ENCODE measurements around the gene HOXA13. TPM values are rescaled to one million over a fixed set of nuclear protein-coding genes. Genes with fewer than 3 reads are reported as not detected.
A peak's percentile ranks its signal among the peaks of the same experiment; 100 is the strongest.

Gene HOXA13
- total RNA-seq, 3 donors from 2014 or later = 0.16 to 0.33 TPM; not detected in 1

GRCh38 chr7:27172823-27173510 is 26.9 kb downstream of the HOXA13 start:
- peak in 1 of 2 donors; percentile 59 for DNase-seq (ENCODE audit: low spot score in 2 of 2)
- Histone ChIP-seq H3K36me3 (no peaks in the 10 kb centered on the region), H3K9me3 (no peaks in the 10 kb centered on the region), H3K27me3 (peaks cover 3 to 75% of the 10 kb centered on the region in 2 donors), H3K27ac (peak overlapping the region; percentile 82 to 91), H3K4me3 (peak overlapping the region; percentile 62 to 91 (median 76)), H3K4me1 (no peaks in the 10 kb centered on the region)
- peak in 1 of 3 donors; percentile 30 for TF ChIP-seq POLR2AphosphoS5 (IDR thresholded peaks at IDR 0.05)
- no peak for TF ChIP-seq POLR2A (IDR thresholded peaks at IDR 0.05)
- intact Hi-C loops (cut with DNase I; ENCODE audit: low total_unique reads) = loop anchor here (10.0 kb wide), 1 partner anchor 1318 kb away; no protein-coding TSS in a partner anchor

GRCh38 chr7:27172315-27172774 is 27.5 kb downstream of the HOXA13 start:
- H3K27me3 ChIP-seq = peaks cover 3 to 75% of the 10 kb centered on the region in 2 donors
- H3K4me1 ChIP-seq = no peaks in the 10 kb centered on the region
- peak in 1 of 2 donors; percentile 45 for DNase-seq (ENCODE audit: low spot score in 2 of 2)
- H3K27ac ChIP-seq = peak overlapping the region; percentile 82 to 91
- H3K9me3 ChIP-seq = no peaks in the 10 kb centered on the region
- intact Hi-C loops (cut with DNase I; ENCODE audit: low total_unique reads) = loop anchor here (10.0 kb wide), 1 partner anchor 1318 kb away; no protein-coding TSS in a partner anchor
- peak overlapping the region; percentile 62 to 91 (median 76) for H3K4me3 ChIP-seq
- TF ChIP-seq POLR2A (IDR thresholded peaks at IDR 0.05) = no peak
- TF ChIP-seq POLR2AphosphoS5 (IDR thresholded peaks at IDR 0.05) = no peak
- no peak for TF ChIP-seq CTCF (IDR thresholded peaks at IDR 0.05)
- H3K36me3 ChIP-seq = no peaks in the 10 kb centered on the region

GRCh38 chr7:27171637-27172314 is 28.1 kb downstream of the HOXA13 start:
- peak overlapping the region; percentile 89 to 91 for H3K27ac ChIP-seq
- H3K36me3 ChIP-seq = no peaks in the 10 kb centered on the region
- no peaks in the 10 kb centered on the region for H3K9me3 ChIP-seq
- intact Hi-C loops (cut with DNase I; ENCODE audit: low total_unique reads) = loop anchor here (10.0 kb wide), 1 partner anchor 1317 kb away; no protein-coding TSS in a partner anchor
- H3K4me3 ChIP-seq = peak overlapping the region; percentile 62 to 91 (median 76)
- no peaks in the 10 kb centered on the region for H3K4me1 ChIP-seq
- peak in 1 of 3 donors; percentile 13 for TF ChIP-seq POLR2AphosphoS5 (IDR thresholded peaks at IDR 0.05)
- no peak for TF ChIP-seq CTCF (IDR thresholded peaks at IDR 0.05)
- H3K27me3 ChIP-seq = peaks cover 3 to 75% of the 10 kb centered on the region in 2 donors
- peak in 1 of 2 donors; percentile 38 for DNase-seq (ENCODE audit: low spot score in 2 of 2)

GRCh38 chr7:27171325-27171636 is 28.6 kb downstream of the HOXA13 start:
- no peaks in the 10 kb centered on the region for H3K4me1 ChIP-seq
- DNase-seq (ENCODE audit: low spot score in 2 of 2) = peak in 1 of 2 donors; percentile 41
- H3K9me3 ChIP-seq = no peaks in the 10 kb centered on the region
- no peak for TF ChIP-seq POLR2A (IDR thresholded peaks at IDR 0.05)
- TF ChIP-seq CTCF (IDR thresholded peaks at IDR 0.05) = no peak
- TF ChIP-seq POLR2AphosphoS5 (IDR thresholded peaks at IDR 0.05) = no peak
- intact Hi-C loops (cut with DNase I; ENCODE audit: low total_unique reads) = loop anchor here (10.0 kb wide), 1 partner anchor 1316 kb away; no protein-coding TSS in a partner anchor
- peaks cover 3 to 75% of the 10 kb centered on the region in 2 donors for H3K27me3 ChIP-seq
- peak overlapping the region in 1 of 2 donors; percentile 89 for H3K27ac ChIP-seq
- no peaks in the 10 kb centered on the region for H3K36me3 ChIP-seq
- H3K4me3 ChIP-seq = peak overlapping the region; percentile 62 to 91 (median 76)

- H3K4me1 ChIP-seq = no peaks in the 10 kb centered on the region
- peak overlapping the region; percentile 62 to 76 (median 63) for H3K4me3 ChIP-seq
- no peak for DNase-seq (ENCODE audit: low spot score in 2 of 2)
- H3K36me3 ChIP-seq = no peaks in the 10 kb centered on the region
- H3K9me3 ChIP-seq = no peaks in the 10 kb centered on the region
- intact Hi-C loops (cut with DNase I; ENCODE audit: low total_unique reads) = loop anchor here (10.0 kb wide), 1 partner anchor 1316 kb away; no protein-coding TSS in a partner anchor
- TF ChIP-seq POLR2A (IDR thresholded peaks at IDR 0.05) (no peak), POLR2AphosphoS5 (IDR thresholded peaks at IDR 0.05) (no peak), CTCF (IDR thresholded peaks at IDR 0.05) (no peak)
- H3K27me3 ChIP-seq = peaks cover 3 to 75% of the 10 kb centered on the region in 2 donors
- H3K27ac ChIP-seq = peak overlapping the region; percentile 82 to 89
Observed at GRCh38 chr7:27170426-27171324, 29.2 kb downstream of the HOXA13 start.

All from breast epithelium (tissue), 4 donors.